GM19397 (cell line): ENCODE data around the gene OR51L1.

Experiments
- ATAC-seq: cut with Tn5 transposase; IDR thresholded peaks from one replicate; pipeline ENCODE4 v1.9.1; 2021; ENCODE audit warnings: mild to moderate bottlenecking, moderate library complexity; ENCODE audit not compliant: unreplicated experiment

Gene OR51L1

GRCh38 chr11:5046226-5046625 is 51.6 kb downstream of the OR51L1 start, which contains the start of gene OR52J3:
Gene OR52J3, plus strand, starts transcription at chr11:5046526. Its CDS starts 0 bp downstream, at chr11:5046526.
- ATAC-seq, result no peak

DNA sequence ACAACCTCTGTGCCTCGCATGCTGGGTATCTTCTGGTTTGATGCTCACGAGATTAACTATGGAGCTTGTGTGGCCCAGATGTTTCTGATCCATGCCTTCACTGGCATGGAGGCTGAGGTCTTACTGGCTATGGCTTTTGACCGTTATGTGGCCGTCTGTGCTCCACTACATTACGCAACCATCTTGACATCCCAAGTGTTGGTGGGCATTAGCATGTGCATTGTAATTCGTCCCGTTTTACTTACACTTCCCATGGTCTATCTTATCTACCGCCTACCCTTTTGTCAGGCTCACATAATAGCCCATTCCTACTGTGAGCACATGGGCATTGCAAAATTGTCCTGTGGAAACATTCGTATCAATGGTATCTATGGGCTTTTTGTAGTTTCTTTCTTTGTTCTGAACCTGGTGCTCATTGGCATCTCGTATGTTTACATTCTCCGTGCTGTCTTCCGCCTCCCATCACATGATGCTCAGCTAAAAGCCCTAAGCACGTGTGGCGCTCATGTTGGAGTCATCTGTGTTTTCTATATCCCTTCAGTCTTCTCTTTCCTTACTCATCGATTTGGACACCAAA is 52.2 kb downstream of the OR51L1 start:
- no peak for ATAC-seq
